Prostate gland (tissue), 2 donors: ENCODE results near the gene CFAP97D2.

Source experiments
- CTCF ChIP-seq, 4 experiments: fragments of 200-600 bp in 2 of 4; fragments of 450-650 bp in 2 of 4; sonication (generic) in 2 of 4; IDR thresholded peaks; 1 replicate in 3 of 4; 2 replicates in 1 of 4; pipeline ENCODE4 v1.5.1; 2016 to 2019; ENCODE audit warnings: antibody characterized with exemption in 4 of 4, mild to moderate bottlenecking in 2 of 4, moderate library complexity in 2 of 4
- POLR2A ChIP-seq: fragments of 450-650 bp; IDR thresholded peaks from one replicate; pipeline ENCODE4 v1.6.1; 2016; ENCODE audit warnings: antibody characterized with exemption, mild to moderate bottlenecking

- no peak for TF ChIP-seq CTCF (IDR thresholded peaks at IDR 0.05)
- no peak for TF ChIP-seq POLR2A
These were observed 23.7 kb upstream of the CFAP97D2 start for GRCh38 chr13:114155320-114155719.
